ENCODE data around the gene RALA.
"Not testable (repeated sequence)": the region's sequence is repeated elsewhere in the genome, so short reads cannot be mapped to it uniquely, and the experiment has no call there.

Gene RALA

GRCh38 chr7:39727231-39728012 lies 104.0 kb downstream of the RALA start:
- DNase-seq (ENCODE audit: low read depth in 2 of 2), result no peak

GRCh38 chr7:39732837-39733804 lies 109.7 kb downstream of the RALA start:
- DNase-seq (ENCODE audit: low read depth in 2 of 2), result peak; percentile 98 to 99

DNA sequence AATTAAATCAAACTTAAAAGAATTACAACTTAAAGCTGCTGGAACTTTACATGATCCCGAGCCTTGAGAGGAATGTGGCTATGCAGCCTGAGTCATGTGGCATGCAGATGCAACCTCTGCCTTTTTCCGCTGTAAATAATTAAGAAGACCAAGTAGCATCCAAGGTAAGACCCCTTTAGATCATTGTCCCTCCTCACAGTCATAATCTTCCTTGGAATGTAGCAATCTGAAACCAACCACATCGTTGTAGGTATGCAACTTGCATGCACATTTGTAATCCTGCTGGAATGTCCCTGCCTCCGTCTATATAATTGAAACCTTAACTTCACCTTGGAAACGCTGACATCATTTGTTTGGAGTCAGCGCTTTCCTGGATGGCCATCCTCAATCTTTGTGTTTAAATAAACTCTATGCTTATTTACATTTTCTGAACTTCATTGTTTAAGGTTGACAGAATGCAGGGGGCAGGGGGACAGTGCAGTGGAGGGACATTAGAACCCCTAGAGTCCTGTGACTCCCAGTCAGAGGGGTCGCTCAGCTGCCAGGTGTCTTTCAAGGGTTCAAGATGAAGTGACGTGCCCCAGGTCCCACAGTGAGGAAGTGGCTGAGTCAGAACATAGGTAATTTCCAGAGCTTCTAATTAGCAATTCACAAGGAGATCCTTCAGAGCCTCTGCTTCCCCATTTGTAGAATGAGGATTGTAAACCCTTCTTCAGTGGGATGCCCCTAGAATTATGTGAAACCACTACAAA lies 110.7 kb downstream of the RALA start:
- no peak for DNase-seq (ENCODE audit: low read depth in 2 of 2)

- no peak for DNase-seq (ENCODE audit: low read depth in 2 of 2)
Measured at GRCh38 chr7:39734633-39735004, 111.2 kb downstream of the RALA start.

DNA sequence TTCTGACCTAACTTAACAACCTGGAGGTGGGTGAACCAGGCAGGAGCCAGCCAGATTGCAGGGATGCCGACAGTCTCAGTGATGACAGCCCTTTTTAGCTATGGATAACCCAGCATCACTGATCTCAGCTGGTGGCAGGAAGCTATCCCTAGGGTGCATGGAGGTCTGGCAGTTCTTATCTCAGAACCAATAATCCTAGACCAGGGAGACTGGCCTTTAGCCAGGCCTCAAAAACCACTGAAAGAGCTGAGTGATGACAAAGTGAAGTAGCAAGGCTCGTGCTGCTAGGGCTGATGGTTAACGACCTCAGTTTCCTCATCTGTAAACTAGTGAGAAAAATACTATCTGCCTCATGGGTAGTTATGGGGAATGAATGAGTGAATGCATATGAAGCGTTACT lies 112.5 kb downstream of the RALA start:
- peak in 1 of 2 donors; percentile 17 for DNase-seq (ENCODE audit: low read depth in 2 of 2)

GRCh38 chr7:39741942-39742623 lies 118.7 kb downstream of the RALA start:
- peak; percentile 30 to 52 for DNase-seq (ENCODE audit: low read depth in 2 of 2)

DNA sequence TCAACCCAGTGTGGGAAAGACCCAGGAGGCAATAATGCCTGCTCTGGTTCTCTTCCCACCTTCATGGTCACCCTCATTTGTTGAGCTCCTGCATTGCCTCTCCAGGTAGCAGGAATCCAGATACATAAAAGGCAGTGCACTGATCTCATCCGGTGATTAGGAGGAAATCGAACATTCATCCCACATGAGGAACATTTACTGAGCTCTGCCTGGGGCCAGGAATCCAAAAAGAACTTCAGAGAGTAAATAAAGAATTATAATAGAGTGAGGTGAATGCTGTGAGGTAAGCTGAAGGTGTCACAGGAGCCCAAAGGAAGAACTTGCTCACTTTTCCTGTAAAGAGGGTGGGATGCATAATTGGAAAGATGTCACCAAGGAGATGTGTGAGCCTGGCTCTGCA lies 121.2 kb downstream of the RALA start:
- no peak for DNase-seq (ENCODE audit: low read depth in 2 of 2)

DNA sequence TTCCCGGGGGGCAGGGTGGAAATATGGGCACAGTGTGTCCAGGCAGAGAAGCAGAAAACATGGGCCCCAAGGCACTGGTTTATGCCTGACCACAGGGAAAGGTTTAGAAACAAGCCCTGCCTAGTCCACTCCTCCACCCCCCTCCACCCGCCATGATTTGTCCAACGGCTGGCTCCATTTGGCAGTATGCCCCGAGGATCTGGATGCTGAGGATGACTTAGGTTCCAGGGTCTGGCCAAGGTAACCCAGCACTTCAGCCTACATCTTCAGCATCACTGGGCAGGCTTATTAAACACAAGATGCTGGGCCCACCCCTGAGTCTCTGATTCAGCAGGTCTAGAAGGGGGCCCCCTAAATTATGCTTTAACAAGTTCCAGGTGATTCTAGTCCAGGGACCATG lies 121.9 kb downstream of the RALA start:
- DNase-seq (ENCODE audit: low read depth in 2 of 2), result no peak

GRCh38 chr7:39746103-39746819 lies 122.9 kb downstream of the RALA start:
- DNase-seq (ENCODE audit: low read depth in 2 of 2), result peak in 1 of 2 donors; percentile 30

DNA sequence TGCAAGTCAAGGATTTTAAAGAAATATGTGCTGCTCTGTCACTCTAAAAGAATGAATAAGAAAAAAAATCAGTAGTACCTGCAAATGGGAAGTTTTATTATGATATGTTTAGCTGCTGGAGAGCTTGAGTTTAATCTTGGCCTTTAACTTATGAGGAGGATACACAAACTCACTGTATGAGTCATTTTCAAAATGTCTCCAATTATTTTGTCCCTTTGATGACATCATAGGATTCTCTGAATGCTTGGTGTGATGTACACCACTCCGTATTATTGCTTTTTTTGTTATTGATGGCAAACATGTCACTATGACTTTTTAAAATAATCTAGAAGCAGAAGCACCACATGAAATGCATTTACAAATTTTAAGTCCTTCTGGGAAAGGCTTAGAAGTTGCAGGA lies 125.8 kb downstream of the RALA start:
- no peak for DNase-seq (ENCODE audit: low read depth in 2 of 2)

DNA sequence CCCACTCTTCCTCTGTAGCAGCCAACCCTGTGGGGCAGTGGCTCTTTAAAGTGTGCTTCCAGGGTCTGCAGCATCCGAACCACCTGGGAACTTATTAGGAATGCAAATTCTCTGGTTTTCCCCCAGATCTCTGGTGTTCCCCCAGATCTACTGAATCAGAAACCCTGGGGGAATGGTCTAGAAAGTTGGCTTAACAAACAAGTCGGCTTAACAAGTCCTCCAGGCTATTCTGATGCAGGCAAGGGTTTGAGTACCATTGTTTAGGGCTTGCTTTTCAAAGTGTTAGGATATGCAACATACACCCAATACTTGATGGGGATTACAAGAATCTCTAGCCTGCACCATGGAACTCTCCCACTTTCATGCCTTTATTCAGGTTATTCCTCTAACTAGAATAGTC lies 126.3 kb downstream of the RALA start:
- no peak for DNase-seq (ENCODE audit: low read depth in 2 of 2)

DNA sequence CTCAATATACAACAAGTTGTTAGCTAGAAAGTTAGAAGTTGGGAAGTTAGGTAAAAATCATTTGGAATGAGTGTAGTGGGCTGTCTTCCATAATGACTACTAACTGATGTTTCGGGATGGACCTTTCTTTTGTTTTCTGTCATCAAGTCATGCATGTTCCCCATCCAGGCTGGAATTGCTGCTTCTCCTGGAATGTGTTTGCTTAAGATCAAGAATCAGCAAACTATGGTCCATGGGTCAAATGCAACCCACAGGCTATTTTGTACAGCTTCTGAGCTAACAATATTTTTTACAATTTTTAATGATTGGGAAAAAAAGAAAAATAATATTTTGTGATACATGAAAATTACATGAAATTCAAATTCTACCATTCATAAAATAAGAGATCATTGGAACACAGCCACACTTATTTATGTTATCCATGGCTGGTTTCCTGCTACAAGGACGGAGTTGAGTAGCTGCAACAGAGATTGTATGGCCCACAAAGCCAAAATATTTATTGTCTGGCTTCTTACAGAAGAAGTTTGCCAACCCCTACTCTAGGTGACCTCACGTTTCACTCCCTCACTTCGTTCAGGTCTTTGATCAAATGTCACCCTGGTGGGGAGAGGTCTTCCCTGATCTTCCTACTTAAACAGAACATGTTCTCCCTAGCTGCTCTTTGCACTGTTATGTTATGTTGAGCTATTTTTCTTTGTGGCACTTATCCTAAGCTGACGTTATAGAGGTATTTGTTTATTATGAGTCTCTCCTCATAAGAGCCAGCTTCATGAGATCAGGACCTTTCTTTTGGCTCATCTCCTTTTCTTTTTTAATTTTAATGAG lies 127.1 kb downstream of the RALA start:
- DNase-seq (ENCODE audit: low read depth in 2 of 2), result no peak

DNA sequence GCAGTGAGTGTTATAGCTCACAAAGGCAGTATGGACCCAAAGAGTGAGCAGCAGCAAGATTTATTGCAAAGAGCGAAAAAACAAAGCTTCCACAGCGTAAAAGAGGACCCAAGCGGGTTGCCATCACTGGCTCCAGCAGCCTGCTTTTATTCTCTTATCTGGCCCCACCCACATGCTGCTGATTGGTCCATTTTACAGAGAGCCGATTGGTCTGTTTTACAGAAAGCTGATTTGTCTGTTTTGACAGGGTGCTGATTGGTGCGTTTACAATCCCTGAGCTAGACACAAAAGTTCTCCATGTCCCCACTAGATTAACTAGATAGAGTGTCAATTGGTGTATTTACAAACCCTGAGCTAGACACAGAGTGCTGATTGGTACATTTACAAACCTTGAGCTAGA lies 129.9 kb downstream of the RALA start:
- not testable (repeated sequence) for DNase-seq (ENCODE audit: low read depth in 2 of 2)

DNA sequence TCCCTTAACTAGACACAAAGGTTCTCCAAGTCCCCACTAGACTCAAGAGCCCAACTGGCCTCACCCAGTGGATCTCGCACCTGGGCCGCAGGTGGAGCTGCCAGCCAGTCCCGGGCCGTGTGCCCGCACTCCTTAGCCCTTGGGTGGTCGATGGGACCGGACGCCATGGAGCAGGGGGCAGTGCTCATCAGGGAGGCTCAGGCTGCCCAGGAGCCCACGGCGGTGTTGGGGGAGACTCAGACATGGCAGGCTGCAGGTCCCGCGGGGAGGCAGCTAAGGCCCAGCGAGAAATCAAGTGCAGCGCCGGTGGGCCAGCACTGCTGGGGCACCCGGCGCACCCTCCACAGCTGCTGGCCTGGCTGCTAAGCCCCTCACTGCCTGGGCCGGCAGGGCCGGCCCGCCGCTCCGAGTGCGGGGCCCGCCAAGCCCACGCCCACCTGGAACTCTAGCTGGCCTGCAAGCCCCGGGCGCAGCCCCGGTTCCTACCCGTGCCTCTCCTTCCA lies 130.5 kb downstream of the RALA start:
- DNase-seq (ENCODE audit: low read depth in 2 of 2), result no peak

DNA sequence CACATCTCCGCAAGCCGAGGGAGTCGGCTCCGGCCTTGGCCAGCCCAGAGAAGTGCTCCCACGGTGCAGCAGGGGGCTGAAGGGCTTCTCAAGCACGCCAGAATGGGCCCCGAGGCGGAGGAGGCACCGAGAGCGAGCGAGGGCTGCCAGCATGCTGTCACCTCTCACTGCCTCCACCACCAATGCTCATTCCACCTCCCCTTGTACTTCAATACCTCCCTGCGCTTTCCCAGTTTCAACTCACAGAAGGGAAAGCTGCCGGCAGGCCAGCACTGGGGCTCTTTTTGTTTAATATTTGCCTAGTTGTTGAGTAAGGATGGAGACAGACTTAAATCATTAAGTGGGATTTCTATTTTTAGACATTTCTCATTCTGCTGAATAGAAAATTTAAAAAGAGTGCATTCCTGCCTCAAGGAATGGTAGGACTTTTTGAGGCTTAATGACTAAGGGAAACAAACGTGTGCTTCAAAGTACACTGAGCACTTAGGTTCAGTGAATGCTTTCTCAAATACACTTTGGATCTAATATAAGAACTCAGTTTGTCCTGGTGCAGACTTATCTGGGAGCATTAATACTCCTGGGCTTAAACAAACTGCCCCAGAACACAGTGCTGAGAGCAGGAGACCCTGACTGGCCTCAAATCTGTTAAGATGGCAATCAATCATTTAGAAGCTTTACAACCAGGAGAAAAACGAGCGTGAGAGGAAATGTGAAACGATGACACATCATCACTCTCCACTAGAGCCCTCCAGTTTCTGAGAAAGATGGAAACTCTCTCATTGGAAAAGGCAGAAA lies 131.2 kb downstream of the RALA start:
- DNase-seq (ENCODE audit: low read depth in 2 of 2), result no peak

- DNase-seq (ENCODE audit: low read depth in 2 of 2), result no peak
Measured at GRCh38 chr7:39757604-39758003, 134.2 kb downstream of the RALA start.

All from stimulated activated CD8-positive, alpha-beta memory T cell treated with anti-CD3 and anti-CD28 coated beads, Interleukin-2, amount 100 ng/mL, for 48 hours (primary cell).